Stimulated activated CD8-positive, alpha-beta memory T cell treated with anti-CD3 and anti-CD28 coated beads, Interleukin-12 subunit alpha, Interleukin-12 subunit beta, amount 100 ng/mL, for 1 hour (primary cell): Measurements from ENCODE around the gene NOL11.
"Not testable (repeated sequence)": the region's sequence is repeated elsewhere in the genome, so short reads cannot be mapped to it uniquely, and the experiment has no call there.

Source experiments
- DNase-seq: peaks from one replicate; pipeline ENCODE4 v3.0.0-alpha.2; 2020; ENCODE audit warnings: low read depth

Gene NOL11

DNA sequence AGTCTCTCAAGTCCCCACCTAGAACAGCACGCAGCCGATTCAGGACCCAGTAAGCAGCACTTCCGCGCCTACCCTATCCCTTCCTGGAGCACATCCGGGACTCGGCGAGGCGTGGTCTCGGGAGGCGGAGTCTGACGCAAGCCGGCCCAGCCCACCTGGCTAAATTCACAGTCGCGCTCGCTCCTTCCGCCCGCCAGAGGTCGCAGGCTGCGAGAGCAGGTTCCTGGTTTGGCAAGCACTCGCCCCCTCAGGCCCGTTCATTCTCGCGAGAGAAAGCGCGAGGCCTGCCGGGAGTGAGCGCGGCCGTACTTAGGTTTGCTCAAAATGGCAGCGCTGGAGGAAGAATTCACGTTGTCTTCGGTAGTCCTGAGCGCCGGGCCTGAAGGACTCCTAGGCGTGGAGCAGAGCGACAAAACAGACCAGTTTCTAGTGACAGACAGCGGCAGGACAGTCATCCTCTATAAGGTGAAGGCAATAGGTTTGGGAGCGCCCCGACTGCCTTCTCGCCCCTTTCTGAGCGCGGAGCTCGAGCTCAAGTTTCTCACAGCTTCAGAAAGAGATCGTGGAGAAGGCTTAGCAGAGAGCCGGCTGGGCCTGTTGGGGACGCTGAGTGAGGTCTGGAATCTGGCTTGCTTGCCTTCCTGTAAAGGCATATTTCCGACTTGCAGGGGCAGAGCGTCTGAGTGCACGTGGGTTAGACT, at the start of gene NOL11:
TSS of gene NOL11 (plus strand) at position 313 of the 701 bp plus-strand sequence. CDS start at position 325, 12 bp downstream.
- peak; percentile 99 for DNase-seq

DNA sequence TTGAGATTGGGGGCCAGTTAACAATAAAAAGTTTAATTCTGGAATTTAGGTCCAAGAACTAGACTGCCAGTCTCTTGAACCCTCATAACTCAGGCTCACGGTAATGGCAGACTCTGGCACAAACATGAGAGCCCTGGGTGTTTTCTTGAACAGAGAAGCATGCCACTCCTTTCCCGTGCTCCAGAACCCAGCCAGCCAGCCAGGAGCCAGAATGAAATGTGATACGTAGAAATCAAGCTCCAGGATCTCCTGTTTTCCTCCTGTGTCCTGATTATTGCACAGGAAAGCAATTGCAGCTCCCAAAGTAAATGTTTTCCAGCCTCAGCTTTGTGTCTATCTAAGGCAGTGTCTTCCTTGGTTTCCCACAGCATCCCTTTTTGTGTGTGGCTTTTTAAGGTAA, 46.2 kb upstream of the NOL11 start:
- no peak for DNase-seq

DNA sequence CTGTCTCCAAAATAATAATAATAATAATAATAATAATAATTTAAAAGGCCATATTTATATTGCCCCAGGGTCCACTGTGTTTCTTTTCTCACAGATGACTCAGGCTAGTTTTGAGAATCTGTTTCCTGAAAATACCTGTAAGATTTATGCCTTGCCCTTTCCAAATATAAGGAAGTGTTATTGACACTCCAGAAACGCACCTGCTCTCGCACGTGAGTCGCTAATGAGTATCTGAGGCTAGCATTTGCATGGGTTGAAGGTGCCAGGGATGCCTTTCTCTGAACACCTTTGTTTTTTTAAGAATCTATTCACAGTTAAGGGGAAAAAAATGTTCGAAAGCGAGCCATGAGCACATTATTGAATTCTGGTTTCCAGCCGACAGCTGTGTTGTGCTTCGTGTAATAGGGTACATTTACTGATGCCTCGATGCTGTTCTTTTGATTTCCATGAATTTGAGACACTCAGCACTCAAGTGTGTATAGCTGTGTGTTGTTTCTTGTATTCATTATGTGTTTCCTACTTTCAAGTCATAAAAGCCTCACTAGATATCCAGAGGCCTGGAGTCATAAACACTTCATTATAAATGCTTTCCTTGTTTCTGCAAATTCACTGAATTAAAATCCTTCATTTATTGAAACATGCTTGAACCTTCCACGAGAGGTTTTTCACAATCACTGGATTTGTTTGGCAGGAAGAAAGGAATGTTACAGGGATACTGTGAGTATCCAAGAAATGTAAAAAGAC, 45.0 kb upstream of the NOL11 start:
- DNase-seq: no peak

DNA sequence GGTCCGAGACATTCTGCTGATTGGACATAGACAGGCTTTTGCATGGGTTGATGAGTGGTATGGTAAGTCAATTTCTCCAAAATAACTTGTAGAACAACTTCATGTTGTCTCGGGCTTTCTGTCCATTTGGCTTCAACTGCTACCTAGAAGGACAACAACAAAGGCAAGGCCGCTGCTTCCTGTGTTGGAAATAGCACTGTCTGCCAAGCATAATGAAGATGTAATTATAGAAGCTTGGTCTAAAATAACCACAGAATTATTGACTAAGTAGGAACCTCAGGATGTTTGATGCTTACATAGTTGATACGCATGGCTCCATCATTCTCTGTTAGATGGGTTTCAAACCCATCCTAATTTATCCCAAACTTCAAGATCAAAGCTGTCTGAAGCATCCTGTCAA, 42.3 kb upstream of the NOL11 start:
- no peak for DNase-seq

DNA sequence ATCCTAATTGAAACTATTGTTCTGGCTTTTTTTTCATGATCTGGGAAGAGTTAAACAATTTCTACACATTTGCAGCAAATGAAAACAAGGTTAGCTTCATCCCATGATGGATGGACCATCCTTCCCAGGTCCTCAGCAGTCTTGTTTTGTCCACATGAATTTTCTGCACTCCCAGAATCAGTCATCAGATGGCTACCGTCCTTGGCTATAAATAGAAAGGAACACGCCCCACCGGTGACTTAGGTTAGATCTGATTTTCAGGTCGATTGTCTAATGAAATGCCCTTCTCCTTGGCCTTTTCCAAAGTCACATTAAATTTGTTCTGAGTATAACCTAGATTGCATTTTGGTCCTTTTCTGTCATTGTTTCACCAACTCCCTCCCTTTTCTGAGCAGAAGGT, 41.4 kb upstream of the NOL11 start:
- DNase-seq: no peak

DNA sequence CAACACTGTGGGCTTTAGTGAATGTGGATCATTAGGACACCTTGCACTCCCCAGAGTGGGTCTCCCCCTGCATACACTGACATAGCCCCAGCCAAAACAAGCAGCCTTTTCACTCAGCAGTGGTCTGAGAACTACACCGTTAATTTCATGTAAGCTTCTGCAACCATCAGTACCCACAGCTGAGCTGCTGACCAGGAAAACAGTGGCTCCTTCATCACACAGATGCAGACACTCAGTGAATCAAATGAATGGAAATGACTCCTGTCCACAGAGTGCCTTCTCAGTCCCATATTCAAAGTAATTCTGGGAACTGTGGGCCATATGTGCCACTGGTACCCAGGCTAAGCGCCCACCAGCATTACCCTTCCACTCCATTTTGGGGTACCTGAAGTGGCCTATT, 39.3 kb upstream of the NOL11 start:
- DNase-seq: no peak

DNA sequence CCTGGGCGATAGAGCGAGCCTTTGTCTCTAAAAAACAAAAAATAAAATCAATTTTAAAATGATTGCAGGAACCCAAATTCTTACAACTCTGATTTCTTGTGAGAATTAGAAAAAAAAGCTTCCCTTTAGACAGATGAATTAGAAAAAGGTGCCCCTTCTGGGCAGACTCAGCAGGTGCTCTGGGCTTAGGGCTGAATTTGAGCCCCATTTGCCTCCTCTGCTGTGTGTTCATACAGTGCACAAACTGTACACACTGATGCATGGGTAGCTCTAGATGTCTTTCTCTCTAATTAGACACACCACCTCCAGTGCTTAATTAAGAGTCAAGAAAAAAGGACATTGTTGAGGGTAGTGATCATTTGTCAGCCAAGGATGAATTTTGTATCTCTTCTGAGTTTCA, 38.5 kb upstream of the NOL11 start:
- DNase-seq: no peak

DNA sequence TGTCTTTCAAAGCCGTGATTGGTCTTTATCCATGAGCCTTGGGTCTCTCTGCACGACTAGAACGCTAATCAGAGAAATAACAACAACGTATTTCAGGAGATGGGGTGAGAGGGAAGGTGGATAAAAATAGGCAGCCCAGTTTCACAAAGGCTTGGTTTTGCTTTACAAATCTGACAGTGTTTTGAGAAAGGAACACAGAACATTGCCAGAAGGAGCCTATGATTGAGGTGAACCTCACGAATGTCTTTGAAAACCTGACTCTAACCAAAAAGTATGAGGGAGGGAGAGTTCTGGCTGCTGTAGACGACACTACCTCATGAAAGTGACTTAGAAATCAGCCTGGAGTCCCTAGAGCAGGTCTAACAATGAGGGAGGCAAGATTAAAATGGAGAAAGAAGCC, 38.0 kb upstream of the NOL11 start:
- no peak for DNase-seq

DNA sequence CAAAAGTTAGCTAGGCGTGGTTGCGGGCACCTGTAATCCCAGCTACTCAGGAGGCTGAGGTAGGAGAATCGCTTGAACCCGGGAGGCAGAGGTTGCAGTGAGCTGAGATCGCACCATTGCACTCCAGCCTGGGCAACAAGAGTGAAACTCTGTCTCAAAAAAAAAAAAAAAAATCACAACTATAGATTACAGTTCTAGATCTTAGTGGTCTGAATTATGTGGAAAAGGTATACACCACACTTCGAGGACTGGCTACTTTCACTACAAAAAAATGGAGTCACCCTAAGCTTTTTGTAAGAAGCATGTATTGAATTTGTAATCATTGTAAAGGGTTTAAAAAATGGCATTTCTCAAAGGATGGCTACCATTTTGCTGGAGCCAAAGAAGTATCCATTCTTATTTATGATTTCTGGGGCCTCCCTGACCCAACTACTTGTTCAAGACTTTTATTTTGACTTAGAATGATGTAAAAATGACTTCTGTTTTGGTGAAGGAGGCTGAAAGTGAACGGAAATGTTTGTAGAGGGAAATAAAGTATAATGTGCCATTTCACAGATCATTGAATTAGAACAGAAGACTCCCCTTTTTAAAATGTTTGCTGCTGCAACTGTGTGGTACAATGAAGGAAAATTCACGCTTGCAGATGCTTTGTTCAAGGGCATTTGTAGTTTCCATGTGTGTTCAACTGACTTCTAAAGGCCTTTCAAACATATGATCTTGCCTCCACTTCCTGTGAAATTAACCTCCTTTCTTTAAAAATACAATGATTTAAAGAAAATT, 37.1 kb upstream of the NOL11 start:
- no peak for DNase-seq

DNA sequence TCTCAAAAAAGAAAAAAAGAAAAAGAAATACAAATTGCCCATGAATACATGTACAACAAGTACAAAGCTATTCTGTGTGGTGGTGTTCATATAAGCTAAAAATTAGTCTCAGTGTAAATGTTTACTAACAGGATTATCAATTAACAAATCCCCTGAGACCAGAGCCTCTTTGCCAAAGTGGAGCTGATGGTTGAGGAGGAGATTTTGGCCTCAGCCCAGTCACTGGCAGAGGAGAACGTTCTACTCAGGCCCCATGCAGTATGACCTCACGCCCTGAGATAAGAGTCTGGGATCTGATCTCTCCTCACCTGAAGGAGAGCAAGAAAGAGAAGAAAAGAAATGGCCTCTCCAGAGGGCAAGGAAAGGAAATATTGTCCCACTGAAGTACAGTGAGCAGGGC, 35.5 kb upstream of the NOL11 start:
- DNase-seq: no peak

DNA sequence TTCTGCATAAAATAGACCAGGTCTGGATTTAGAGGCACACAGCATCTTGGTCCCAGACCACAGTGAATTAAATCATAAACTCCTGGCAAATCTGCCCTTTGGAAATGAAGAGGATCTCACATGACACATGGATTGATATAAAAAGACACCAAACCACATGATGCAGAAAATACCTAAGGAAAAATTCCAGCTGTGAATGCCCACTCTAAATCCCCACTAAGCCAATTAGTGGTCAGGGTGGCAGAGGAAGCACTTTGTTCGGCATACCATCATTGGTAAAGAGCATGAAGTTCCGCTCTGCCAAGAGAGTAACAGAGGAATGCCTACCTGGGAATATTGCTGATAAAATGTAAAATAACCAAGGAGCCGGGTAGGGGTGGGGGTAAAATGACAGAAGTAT, 32.4 kb upstream of the NOL11 start:
- DNase-seq: no peak

DNA sequence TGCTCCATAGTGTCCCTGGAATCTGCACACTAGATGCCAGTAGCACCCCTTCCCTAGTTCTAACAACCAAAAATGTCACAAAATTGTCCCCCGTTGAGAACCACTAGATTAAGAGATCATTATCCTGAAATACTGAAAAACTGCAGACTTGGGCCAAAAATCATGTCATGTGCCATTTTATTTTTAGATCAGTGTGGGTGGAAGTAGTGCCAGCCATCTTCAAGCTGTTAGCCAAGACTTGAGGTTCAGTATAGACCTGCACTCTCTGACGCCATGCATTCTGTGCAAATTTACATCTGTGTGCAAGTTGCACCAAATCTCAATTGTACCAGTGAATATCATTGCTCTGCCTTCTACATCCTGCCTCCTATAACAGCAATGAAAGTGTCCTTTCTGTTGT, 31.5 kb upstream of the NOL11 start:
- DNase-seq: no peak

DNA sequence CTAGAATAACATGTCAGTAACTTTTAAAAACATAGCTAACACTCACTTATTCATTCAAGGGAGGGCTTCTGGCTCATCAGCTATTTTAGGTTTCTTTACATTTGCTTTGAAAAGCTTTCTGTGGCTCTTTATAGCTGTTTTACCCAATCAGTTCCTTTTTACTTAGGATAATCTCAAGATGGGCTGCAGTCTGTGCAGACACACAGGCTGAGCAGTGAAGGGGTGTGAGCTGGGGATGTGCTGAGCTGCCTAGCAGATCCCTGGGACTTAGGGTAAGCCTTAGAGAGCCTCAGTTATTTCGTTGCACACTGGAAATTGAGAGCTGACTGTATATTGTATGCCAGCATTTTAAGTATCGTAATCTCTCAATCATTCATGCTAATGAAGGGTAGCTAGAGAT, 30.2 kb upstream of the NOL11 start:
- no peak for DNase-seq

DNA sequence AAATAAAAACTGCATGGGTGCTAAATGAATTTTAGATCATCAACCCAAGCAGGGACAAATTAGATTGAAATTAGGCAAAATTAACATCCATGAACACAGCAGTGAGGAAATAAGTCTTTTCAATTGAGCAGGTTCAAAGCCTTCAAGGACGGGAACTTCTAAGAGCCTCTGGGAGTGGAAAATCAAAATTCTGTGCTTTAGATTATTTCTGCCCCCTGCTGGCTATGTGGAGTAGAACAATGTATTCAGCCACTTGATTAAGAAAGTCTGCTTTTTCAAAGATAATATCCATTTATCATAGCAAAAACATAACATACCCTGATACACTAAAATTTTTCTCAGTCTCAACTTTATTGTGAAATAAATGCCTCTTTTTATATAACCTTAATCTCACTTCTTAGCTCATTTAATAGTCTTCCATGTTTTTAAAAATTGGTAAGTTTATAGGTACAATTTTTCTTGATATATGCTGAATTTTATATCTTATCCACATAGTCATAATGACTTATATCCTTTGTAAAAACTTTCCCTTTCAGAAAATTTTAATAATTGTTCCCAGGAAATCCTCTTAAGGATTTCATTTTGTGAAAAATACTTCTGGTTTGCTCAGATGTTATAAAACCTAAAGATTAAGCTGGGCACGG, 28.1 kb upstream of the NOL11 start:
- peak; percentile 42 for DNase-seq

DNA sequence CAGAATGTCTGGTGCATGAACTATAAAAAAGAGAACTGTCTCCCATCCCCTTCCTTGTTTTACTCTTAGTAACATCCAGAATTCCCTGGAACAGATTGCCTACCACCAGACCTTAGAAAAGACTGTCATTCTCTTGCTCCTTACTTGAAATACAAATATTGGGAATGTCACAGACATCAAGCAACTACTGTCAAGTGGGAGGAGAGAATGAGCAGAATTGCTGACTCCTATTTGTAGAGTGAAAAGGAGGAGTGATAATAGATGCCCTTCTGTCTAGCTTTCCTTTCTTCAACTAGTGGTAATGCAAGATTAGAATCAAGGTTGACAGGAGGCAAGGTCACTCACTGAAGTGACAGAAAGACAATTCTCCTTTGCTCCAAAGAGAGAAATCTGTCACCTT, 23.9 kb upstream of the NOL11 start:
- DNase-seq: no peak

DNA sequence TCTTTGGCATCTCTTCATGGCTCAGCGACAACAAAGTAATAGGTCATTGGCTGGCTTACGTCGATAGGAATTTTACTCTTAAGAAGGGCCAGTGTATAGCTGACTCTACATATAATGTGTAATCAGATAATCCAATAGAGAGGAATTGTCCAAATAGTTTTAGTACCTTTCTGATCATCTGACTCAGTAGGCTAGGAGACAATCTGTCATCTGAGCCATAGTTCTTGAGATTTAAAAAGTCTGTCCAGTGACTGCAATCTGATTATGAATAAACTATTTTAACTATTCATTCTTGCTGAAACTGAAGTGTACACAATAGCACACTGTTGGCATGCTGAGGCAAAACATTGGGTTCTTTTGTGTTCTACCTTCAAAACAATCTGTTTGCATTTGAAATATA, 21.4 kb upstream of the NOL11 start:
- no peak for DNase-seq

DNA sequence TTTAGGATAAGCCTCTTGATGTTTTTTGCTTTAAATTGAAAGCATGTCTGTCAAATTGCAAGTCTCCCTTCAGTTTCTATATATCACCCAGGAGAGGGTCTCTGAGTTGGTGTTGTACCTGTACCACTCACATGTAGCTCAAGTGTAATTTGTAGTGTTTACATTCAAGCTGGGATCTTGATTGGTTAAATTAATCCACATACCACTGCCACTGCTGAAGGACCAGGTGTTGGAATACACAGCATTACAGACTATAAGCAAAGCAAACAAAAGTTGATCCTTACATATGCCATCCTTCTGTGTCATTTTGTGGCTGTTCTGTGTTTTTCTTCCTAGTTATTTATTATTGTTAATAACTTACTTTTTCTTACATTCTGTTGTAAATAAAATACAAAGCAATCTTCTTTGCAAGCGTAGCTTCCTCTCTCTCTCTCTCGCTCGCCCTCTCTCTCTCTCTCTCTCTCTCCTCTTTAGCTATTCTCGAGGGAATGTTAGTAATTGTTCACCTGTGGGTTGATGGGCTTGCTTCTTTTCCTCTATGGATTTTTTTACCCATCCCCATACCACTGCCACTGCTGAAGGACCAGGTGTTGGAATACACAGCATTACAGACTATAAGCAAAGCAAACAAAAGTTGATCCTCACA, 20.8 kb upstream of the NOL11 start:
- DNase-seq: no peak

DNA sequence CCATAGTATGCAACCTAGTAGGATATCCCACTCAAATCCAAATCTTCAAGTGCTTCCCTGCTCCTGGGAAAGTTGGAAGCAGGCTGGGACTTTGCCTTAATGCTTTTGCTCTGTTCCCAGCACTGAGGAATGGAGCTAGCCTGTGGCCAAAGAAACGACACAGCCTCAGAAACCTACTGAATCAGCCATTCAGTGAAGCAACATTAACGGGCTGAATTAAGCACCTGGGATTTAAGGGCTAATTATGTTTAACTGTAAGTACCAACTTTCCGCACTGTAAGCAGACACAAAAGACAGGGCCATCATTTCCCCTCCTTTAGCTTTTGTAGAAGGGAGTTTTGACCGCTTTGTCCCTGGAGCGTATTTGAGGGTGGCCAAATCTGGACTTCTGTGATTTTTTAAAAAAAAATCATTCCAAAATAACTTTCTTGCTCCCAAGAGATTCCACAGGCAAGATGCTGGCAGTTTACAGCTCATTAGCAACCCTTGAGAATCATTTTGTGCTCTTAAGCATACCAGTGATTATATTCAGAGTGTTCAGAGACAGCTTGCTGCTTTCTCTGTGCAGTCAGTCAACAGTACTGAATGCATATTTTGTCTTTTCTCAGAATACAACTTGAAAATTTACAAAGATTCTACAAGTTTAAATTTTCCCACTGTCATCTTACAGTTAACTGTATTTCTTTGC, 17.6 kb upstream of the NOL11 start:
- no peak for DNase-seq

DNA sequence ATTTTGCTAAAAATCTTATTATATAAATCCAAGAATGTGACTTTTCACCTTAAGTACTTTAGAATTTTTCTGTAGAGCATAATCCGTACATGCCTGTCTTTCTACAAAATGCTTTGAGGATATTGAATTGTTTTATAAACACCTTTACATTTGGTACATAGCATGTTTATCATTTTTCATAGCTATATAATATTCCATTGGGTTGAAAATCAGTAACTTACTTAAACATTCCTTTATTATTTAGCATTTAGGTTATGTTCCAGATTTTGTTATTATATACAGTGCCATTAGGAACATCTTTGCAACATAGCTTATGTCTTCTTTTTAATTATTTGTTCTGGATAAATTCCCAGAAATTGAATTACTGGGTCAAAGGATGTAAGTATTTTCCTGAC, 17.0 kb upstream of the NOL11 start:
- DNase-seq: no peak

DNA sequence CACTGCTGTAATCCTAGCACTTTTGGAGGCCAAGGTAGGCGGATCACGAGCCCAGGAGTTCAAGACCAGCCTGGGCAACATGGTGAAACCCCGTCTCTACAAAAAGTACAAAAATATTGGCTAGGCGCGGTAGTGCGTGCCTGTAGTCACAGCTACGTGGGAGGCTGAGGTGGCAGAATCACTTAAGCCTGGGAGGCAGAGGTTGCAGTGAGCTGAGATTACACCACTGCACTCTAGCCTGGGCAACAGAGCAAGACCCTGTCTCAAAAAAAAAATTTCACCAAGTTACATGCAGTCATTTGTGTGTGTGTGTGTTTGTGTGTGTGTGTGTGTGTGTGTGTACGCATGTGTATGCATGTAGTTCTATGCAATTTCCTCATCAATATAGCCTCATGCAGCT, 14.9 kb upstream of the NOL11 start:
- not testable (repeated sequence) for DNase-seq

DNA sequence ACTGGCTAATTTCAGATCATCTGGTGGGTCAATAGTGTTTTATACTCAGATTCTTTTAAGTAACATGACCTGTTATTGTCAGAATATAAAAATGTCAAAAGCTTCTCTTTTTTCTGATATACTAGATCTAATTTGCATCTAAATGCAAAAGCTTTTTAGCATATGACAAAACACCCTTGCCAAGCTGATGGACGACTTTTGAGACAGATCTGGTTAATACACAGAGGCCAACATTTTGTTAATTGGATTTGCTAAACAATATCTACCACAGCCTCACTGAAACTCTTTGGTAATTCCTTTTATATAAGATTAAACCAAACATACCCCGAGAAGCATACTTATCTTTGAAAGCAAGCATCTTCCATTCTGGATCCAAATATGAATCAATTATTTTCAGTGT, 10.3 kb upstream of the NOL11 start:
- DNase-seq: no peak

DNA sequence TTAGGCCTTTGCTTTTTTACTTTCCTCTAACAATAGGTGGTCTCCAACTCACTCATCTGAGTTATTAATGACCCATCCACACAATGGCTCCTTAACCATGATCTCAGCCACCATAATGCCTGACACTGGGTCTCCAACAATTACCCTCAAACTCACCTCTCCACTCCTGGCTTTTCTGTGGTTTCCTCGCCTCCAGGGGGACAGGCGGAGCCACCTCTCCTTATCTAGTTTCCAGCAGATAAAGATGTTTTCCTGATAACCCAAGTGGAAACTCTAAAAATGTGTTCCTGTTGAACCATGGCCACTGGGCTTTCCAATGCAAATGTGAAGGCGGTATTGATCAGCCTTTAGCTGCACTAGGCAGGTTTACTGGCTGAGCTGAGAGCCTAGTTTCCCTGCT, 9.4 kb upstream of the NOL11 start:
- DNase-seq: no peak
